GM12878 (cell line): ENCODE results near the gene TOGARAM1. TPM values are rescaled to one million over a fixed set of nuclear protein-coding genes. Genes with fewer than 3 reads are reported as not detected.

Source experiments
- ATAC-seq: fragments of 200-7000 bp; cut with Tn5 transposase; 3 replicates; pipeline ENCODE4 v1.9.1; 2020; ENCODE audit warnings: mild to moderate bottlenecking, moderate library complexity
- BruUV-seq: library from RNA; stranded (reverse); fragments of 400-500 nt; replicated peaks from 2 replicates; lab custom pipeline; 2021; lab: Mats Ljungman, UMichigan
- CTCF ChIA-PET: fragments of 300-600 bp; sonication (Branson Sonifier 250); formaldehyde crosslinking; extraction: SDS; loops from one replicate; lab custom pipeline; 2021; ENCODE audit warnings: inconsistent platforms; lab: Yijun Ruan, JAX
- POLR2A ChIA-PET: fragments of 350-600 bp; formaldehyde crosslinking; extraction: SDS; loops from one replicate; lab custom pipeline; 2021; ENCODE audit warnings: inconsistent platforms; lab: Charles Lee
- RAD21 ChIA-PET: fragments of 300-600 bp; sonication (Branson Sonifier 250); formaldehyde crosslinking; loops from one replicate; lab custom pipeline; 2023; ENCODE audit warnings: antibody characterized with exemption; ENCODE audit not compliant: unreplicated experiment; lab: Charles Lee
- SMC1A ChIA-PET: fragments of 300-600 bp; sonication (Branson Sonifier 250); formaldehyde crosslinking; loops from one replicate; lab custom pipeline; 2023; ENCODE audit not compliant: unreplicated experiment, uncharacterized antibody; lab: Charles Lee
- DNase-seq: peaks from one replicate; pipeline ENCODE4 v3.0.0-alpha.2; 2011; ENCODE audit warnings: low read depth, low spot score
- FAIRE-seq: peaks from 3 replicates; lab custom pipeline; 2011; peaks lifted over from hg19 to GRCh38; lab: Jason Lieb, UNC
- H2AFZ ChIP-seq: 2 replicates; pipeline ENCODE4 v1.6.0; 2011; ENCODE audit warnings: low read depth, low read length, control low read depth; ENCODE audit not compliant: control insufficient read depth
- H3K27ac ChIP-seq: 2 replicates; pipeline ENCODE4 v1.5.1; 2011; ENCODE audit warnings: control low read depth; ENCODE audit not compliant: control insufficient read depth, insufficient read depth
- H3K27me3 ChIP-seq, 2 experiments: replicated peaks in 1 of 2; 2 replicates each; pipeline versions ENCODE4 v1.6.0 to v1.6.1; 2011; ENCODE audit warnings: low read length in 1 of 2; ENCODE audit not compliant: control insufficient read depth in 2 of 2, insufficient read depth in 2 of 2
- H3K36me3 ChIP-seq, 2 experiments: 2 replicates each; pipeline ENCODE4 v1.5.1; 2011; ENCODE audit warnings: low read length in 1 of 2; ENCODE audit not compliant: control insufficient read depth in 2 of 2, insufficient read depth in 2 of 2
- H3K4me1 ChIP-seq: 2 replicates; pipeline ENCODE4 v1.6.1; 2011; ENCODE audit warnings: mild to moderate bottlenecking, low read length, moderate library complexity, mixed read lengths; ENCODE audit not compliant: control insufficient read depth, insufficient read depth
- H3K4me2 ChIP-seq: 2 replicates; pipeline ENCODE4 v1.6.0; 2011; ENCODE audit warnings: control low read depth; ENCODE audit not compliant: control insufficient read depth, insufficient read depth
- H3K4me3 ChIP-seq: fragments of 200-600 bp; sonication (generic); 2 replicates; pipeline ENCODE4 v1.5.1; 2016
- H3K79me2 ChIP-seq: 2 replicates; pipeline ENCODE4 v1.6.0; 2011; ENCODE audit warnings: low read length; ENCODE audit not compliant: control insufficient read depth, insufficient read depth
- H3K9ac ChIP-seq: 2 replicates; pipeline ENCODE4 v1.8.0; 2011; ENCODE audit warnings: low read length, control low read depth, mixed read lengths; ENCODE audit not compliant: control insufficient read depth, insufficient read depth
- H3K9me3 ChIP-seq: replicated peaks from 3 replicates; pipeline ENCODE4 v1.5.1; 2011; ENCODE audit warnings: mild to moderate bottlenecking, low read length; ENCODE audit not compliant: control insufficient read depth, insufficient read depth
- H4K20me1 ChIP-seq: 2 replicates; pipeline ENCODE4 v1.6.0; 2011; ENCODE audit not compliant: control insufficient read depth, insufficient read depth
- CBX3 ChIP-seq: fragments of 200-600 bp; sonication (generic); IDR thresholded peaks from 2 replicates; pipeline ENCODE4 v1.6.1; 2016; ENCODE audit warnings: low read depth, borderline replicate concordance
- CEBPB ChIP-seq, 2 experiments: fragments of 150-350 bp in 1 of 2; IDR thresholded peaks; 2 replicates each; pipeline ENCODE4 v1.6.1; 2012 to 2014; ENCODE audit warnings: low read depth in 2 of 2, low read length in 2 of 2, borderline replicate concordance in 1 of 2, inconsistent platforms in 1 of 2
- FOXK2 ChIP-seq: fragments of 450-650 bp; IDR thresholded peaks from 2 replicates; pipeline ENCODE4 v1.6.1; 2017; ENCODE audit warnings: mild to moderate bottlenecking, moderate library complexity
- MXI1 ChIP-seq: fragments of 150-350 bp; IDR thresholded peaks from 2 replicates; pipeline ENCODE4 v1.6.1; 2011; ENCODE audit warnings: low read depth, mild to moderate bottlenecking, inconsistent platforms, low read length, improper control_type of control experiment
- RCOR1 ChIP-seq: conservative IDR thresholded peaks from 2 replicates; pipeline ENCODE4 v1.6.1; 2012; ENCODE audit warnings: low read depth, low read length, improper control_type of control experiment
- RELB ChIP-seq: fragments of 450-650 bp; IDR thresholded peaks from 2 replicates; pipeline ENCODE4 v1.6.1; 2017; ENCODE audit warnings: low read depth, mild to moderate bottlenecking, moderate library complexity
- SIX5 ChIP-seq: IDR thresholded peaks from 2 replicates; pipeline ENCODE4 v1.6.1; 2011; ENCODE audit warnings: mild to moderate bottlenecking, low read depth, low read length, moderate library complexity; ENCODE audit not compliant: severe bottlenecking
- SREBF2 ChIP-seq: IDR thresholded peaks from 2 replicates; pipeline ENCODE4 v1.6.1; 2012; ENCODE audit warnings: mild to moderate bottlenecking, low read length
- YBX1 ChIP-seq: fragments of 450-650 bp; IDR thresholded peaks from 2 replicates; pipeline ENCODE4 v1.6.1; 2016; ENCODE audit warnings: antibody characterized with exemption
- WGBS: methylation state at CpG from one replicate; pipeline ENCODE4 v1.1.6; 2016; ENCODE audit warnings: low lambda C conversion rate; ENCODE audit not compliant: insufficient replicate concordance, insufficient coverage; ENCODE audit errors: missing lambda C conversion rate; 5-methylcytosine and 5-hydroxymethylcytosine counted together
- in situ Hi-C: fragments of 300-500 bp; cut with MboI; formaldehyde crosslinking; loops from 9 replicates; pipeline ENCODE4 v1.14.3; 2018; ENCODE audit warnings: mixed read lengths
- intact Hi-C: fragments of 100-400 bp; cut with micrococcal nuclease; formaldehyde crosslinking; loops from one replicate; pipeline ENCODE4 v1.14.2; 2022; ENCODE audit not compliant: unreplicated experiment
- polyA plus RNA-seq, 11 experiments: library from polyadenylated mRNA; depleted of rRNA in 4 of 11; unstranded in 6 of 11; stranded (reverse) in 5 of 11; fragments of >200 nt; fragmentation: Nextera tagmentation in 4 of 11; fragmentation: Illumina TruSeq in 1 of 11; extraction: Ambion mirVana in 4 of 11; extraction: Trizol in 1 of 11; gene quantifications; 1 replicate in 1 of 11; 2 replicates in 10 of 11; pipeline versions ENCODE4 v1.2.1 to v1.2.3, GENCODE V29; 2011 to 2016; ENCODE audit warnings: inconsistent platforms in 2 of 11, missing spikeins in 2 of 11, low read depth in 1 of 11
- total RNA-seq, 4 experiments: library from RNA; depleted of rRNA in 3 of 4; stranded (reverse); fragments of >200 nt in 3 of 4; fragmentation: Illumina TruSeq in 1 of 4; extraction: Trizol in 1 of 4; gene quantifications; 2 replicates each; pipeline versions ENCODE4 v1.2.1 to v1.2.3, GENCODE V29; 2013 to 2021
- TF ChIP-seq, protein P1 (sequence below): fragments of 450-650 bp; IDR thresholded peaks from 2 replicates; pipeline ENCODE4 v1.6.1; 2017; ENCODE audit warnings: antibody characterized with exemption, mild to moderate bottlenecking, moderate library complexity
- TF ChIP-seq, protein P2 (sequence below): fragments of 150-350 bp; IDR thresholded peaks from 2 replicates; pipeline ENCODE4 v1.6.1; 2014; ENCODE audit warnings: mild to moderate bottlenecking, low read depth, low read length
- TF ChIP-seq, protein P3 (sequence below): fragments of 150-350 bp; IDR thresholded peaks from 2 replicates; pipeline ENCODE4 v1.6.1; 2016; ENCODE audit warnings: low read depth, low read length
- TF ChIP-seq, protein P4 (sequence below): IDR thresholded peaks from 2 replicates; pipeline ENCODE4 v1.6.1; 2011; ENCODE audit warnings: borderline replicate concordance, low read depth, mild to moderate bottlenecking, moderate library complexity, low read length; ENCODE audit not compliant: insufficient read depth, poor library complexity, severe bottlenecking

The TOGARAM1 gene
- total and polyA plus RNA-seq, 10 of the 15 experiments (the other 5 are each of a cell fraction or from before 2014, with no cell fraction given) = 2.1 to 14.4 (median 7.2) TPM

- WGBS = over 99% methylated on average over 6 of the region's 6 CpGs
- intact Hi-C loops = no loop called here
- TF ChIP-seq, protein P1, sequence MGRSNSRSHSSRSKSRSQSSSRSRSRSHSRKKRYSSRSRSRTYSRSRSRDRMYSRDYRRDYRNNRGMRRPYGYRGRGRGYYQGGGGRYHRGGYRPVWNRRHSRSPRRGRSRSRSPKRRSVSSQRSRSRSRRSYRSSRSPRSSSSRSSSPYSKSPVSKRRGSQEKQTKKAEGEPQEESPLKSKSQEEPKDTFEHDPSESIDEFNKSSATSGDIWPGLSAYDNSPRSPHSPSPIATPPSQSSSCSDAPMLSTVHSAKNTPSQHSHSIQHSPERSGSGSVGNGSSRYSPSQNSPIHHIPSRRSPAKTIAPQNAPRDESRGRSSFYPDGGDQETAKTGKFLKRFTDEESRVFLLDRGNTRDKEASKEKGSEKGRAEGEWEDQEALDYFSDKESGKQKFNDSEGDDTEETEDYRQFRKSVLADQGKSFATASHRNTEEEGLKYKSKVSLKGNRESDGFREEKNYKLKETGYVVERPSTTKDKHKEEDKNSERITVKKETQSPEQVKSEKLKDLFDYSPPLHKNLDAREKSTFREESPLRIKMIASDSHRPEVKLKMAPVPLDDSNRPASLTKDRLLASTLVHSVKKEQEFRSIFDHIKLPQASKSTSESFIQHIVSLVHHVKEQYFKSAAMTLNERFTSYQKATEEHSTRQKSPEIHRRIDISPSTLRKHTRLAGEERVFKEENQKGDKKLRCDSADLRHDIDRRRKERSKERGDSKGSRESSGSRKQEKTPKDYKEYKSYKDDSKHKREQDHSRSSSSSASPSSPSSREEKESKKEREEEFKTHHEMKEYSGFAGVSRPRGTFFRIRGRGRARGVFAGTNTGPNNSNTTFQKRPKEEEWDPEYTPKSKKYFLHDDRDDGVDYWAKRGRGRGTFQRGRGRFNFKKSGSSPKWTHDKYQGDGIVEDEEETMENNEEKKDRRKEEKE = no peak
- TF ChIP-seq YBX1 (no peak), SREBF2 (no peak), CBX3 (no peak), RCOR1 (no peak), RELB (no peak), MXI1 (no peak), CEBPB (IDR thresholded peaks at IDR 0.05; ENCODE audit: borderline replicate concordance in 1 of 2, low read depth in 2 of 2, low read length in 2 of 2) (no peak), SIX5 (no peak), FOXK2 (no peak)
- TF ChIP-seq, protein P2, sequence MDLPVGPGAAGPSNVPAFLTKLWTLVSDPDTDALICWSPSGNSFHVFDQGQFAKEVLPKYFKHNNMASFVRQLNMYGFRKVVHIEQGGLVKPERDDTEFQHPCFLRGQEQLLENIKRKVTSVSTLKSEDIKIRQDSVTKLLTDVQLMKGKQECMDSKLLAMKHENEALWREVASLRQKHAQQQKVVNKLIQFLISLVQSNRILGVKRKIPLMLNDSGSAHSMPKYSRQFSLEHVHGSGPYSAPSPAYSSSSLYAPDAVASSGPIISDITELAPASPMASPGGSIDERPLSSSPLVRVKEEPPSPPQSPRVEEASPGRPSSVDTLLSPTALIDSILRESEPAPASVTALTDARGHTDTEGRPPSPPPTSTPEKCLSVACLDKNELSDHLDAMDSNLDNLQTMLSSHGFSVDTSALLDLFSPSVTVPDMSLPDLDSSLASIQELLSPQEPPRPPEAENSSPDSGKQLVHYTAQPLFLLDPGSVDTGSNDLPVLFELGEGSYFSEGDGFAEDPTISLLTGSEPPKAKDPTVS = no peak
- TF ChIP-seq, protein P3, sequence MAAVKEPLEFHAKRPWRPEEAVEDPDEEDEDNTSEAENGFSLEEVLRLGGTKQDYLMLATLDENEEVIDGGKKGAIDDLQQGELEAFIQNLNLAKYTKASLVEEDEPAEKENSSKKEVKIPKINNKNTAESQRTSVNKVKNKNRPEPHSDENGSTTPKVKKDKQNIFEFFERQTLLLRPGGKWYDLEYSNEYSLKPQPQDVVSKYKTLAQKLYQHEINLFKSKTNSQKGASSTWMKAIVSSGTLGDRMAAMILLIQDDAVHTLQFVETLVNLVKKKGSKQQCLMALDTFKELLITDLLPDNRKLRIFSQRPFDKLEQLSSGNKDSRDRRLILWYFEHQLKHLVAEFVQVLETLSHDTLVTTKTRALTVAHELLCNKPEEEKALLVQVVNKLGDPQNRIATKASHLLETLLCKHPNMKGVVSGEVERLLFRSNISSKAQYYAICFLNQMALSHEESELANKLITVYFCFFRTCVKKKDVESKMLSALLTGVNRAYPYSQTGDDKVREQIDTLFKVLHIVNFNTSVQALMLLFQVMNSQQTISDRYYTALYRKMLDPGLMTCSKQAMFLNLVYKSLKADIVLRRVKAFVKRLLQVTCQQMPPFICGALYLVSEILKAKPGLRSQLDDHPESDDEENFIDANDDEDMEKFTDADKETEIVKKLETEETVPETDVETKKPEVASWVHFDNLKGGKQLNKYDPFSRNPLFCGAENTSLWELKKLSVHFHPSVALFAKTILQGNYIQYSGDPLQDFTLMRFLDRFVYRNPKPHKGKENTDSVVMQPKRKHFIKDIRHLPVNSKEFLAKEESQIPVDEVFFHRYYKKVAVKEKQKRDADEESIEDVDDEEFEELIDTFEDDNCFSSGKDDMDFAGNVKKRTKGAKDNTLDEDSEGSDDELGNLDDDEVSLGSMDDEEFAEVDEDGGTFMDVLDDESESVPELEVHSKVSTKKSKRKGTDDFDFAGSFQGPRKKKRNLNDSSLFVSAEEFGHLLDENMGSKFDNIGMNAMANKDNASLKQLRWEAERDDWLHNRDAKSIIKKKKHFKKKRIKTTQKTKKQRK = no peak
- TF ChIP-seq, protein P4, sequence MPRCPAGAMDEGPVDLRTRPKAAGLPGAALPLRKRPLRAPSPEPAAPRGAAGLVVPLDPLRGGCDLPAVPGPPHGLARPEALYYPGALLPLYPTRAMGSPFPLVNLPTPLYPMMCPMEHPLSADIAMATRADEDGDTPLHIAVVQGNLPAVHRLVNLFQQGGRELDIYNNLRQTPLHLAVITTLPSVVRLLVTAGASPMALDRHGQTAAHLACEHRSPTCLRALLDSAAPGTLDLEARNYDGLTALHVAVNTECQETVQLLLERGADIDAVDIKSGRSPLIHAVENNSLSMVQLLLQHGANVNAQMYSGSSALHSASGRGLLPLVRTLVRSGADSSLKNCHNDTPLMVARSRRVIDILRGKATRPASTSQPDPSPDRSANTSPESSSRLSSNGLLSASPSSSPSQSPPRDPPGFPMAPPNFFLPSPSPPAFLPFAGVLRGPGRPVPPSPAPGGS = no peak
These were observed 156.6 kb downstream of the TOGARAM1 start for GRCh38 chr14:45118594-45118993.

More at GRCh38 chr14:45118594-45118993, 156.6 kb downstream of the TOGARAM1 start:
- no peaks in the 10 kb centered on the region for H4K20me1 ChIP-seq
- no peaks in the 10 kb centered on the region for H3K79me2 ChIP-seq
- no peaks in the 10 kb centered on the region for H3K9me3 ChIP-seq
- RAD21 ChIA-PET = no interaction called here
- no TSS peak for BruUV-seq
- no peak overlapping the region for H2AFZ ChIP-seq
- CTCF ChIA-PET = interaction anchor here (1.0 kb wide), 1 partner anchor 130 kb away, joined by 3 read pairs; no protein-coding TSS in a partner anchor
- H3K4me2 ChIP-seq = no peak overlapping the region
- DNase-seq = no peak
- H3K9ac ChIP-seq = no peak overlapping the region
- H3K36me3 ChIP-seq = peaks cover 0 to 39% of the 10 kb centered on the region in 2 experiments
- H3K4me1 ChIP-seq = no peaks in the 10 kb centered on the region
- H3K4me3 ChIP-seq = no peak overlapping the region
- POLR2A ChIA-PET = no interaction called here
- no peak overlapping the region for H3K27ac ChIP-seq
- SMC1A ChIA-PET = interaction anchor here (0.6 to 1.0 kb wide), 3 partner anchors 10 to 59 kb away, joined by 3 to 4 read pairs (median 4); no protein-coding TSS in a partner anchor
- no peaks in the 10 kb centered on the region for H3K27me3 ChIP-seq
- no peak for FAIRE-seq
- ATAC-seq = no peak
- in situ Hi-C loops = no loop called here
